ENCODE data around the gene ADCYAP1R1. TPM values are rescaled to one million over a fixed set of nuclear protein-coding genes. Genes with fewer than 3 reads are reported as not detected.
"Not testable (repeated sequence)": the region's sequence is repeated elsewhere in the genome, so short reads cannot be mapped to it uniquely, and the experiment has no call there.

Gene ADCYAP1R1
- total RNA-seq, 6 experiments from 2014 or later = 0.03 TPM; not detected in 5

DNA sequence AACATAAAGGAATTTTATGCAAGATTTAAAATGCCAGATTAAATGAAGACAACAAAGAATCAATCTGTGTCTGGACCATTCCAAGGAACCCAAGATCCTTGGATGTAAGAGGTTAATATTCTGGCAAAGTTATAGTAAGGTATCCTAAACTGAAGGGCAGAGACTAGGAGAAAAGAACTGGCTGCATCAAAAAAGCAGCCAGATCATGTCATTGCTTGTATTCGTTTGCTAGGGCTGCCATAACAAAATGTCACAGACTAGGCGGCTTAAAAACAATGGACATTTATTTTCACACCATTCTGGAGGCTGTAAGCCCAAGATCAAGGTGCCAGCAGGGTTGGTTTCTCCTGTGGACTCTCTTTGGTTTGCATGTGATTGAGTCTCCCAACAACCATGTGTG lies 99.7 kb downstream of the ADCYAP1R1 start:
- Mint-ChIP-seq H3K36me3 (ENCODE audit: low read depth) (no peaks in the 10 kb centered on the region), H3K4me3 (no peak overlapping the region), H3K27me3 (ENCODE audit: insufficient read depth) (no peaks in the 10 kb centered on the region; the same call in 1 of the 2 replicates), H3K4me1 (ENCODE audit: low read depth) (no peaks in the 10 kb centered on the region), H3K27ac (no peak overlapping the region), H3K9me3 (0 out of 2 replicates have a peak, but pooled peaks cover 4% of the 10 kb centered on the region)
- TF ChIP-seq, protein P1, sequence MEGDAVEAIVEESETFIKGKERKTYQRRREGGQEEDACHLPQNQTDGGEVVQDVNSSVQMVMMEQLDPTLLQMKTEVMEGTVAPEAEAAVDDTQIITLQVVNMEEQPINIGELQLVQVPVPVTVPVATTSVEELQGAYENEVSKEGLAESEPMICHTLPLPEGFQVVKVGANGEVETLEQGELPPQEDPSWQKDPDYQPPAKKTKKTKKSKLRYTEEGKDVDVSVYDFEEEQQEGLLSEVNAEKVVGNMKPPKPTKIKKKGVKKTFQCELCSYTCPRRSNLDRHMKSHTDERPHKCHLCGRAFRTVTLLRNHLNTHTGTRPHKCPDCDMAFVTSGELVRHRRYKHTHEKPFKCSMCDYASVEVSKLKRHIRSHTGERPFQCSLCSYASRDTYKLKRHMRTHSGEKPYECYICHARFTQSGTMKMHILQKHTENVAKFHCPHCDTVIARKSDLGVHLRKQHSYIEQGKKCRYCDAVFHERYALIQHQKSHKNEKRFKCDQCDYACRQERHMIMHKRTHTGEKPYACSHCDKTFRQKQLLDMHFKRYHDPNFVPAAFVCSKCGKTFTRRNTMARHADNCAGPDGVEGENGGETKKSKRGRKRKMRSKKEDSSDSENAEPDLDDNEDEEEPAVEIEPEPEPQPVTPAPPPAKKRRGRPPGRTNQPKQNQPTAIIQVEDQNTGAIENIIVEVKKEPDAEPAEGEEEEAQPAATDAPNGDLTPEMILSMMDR (IDR thresholded peaks at IDR 0.05) = no peak
- DNase-seq = no peak

DNA sequence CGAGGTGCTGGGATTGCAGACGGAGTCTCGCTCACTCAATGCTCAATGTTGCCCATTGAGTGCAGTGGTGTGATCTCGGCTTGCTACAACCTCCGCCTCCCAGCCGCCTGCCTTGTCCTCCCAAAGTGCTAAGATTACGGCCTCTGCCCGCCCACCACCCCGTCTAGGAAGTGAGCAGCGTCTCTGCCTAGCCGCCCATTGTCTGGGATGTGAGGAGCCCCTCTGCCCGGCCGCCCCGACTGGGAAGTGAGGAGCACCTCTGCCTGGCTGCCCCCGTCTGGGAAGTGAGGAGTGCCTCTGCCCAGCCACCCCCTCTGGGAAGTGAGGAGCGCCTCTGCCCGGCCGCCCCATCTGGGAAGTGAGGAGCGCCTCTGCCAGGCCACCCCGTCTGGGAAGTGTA lies 101.2 kb downstream of the ADCYAP1R1 start:
- H3K4me1 Mint-ChIP-seq (ENCODE audit: low read depth); H3K27ac Mint-ChIP-seq; H3K9me3 Mint-ChIP-seq; H3K36me3 Mint-ChIP-seq (ENCODE audit: low read depth); DNase-seq; H3K4me3 Mint-ChIP-seq; H3K27me3 Mint-ChIP-seq (ENCODE audit: insufficient read depth): not testable (repeated sequence)

DNA sequence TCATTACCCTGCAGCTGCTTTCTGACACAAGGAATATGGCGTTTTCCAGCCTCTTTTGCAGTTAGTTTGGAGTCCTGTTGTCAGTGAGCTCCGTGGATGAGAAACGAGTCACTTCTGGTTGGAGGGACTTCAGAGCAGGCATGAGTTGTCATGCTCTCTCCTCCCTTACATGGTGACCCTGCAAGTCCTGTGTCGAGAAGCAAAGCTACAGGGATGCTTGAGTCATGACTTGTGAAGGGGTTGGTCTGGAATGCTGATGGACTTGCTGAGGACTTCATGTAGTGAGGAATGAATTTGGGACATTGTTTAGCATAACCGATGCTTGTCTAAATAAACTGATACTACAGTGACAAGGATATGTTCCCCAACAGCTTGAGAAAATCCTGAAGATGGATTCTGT lies 108.8 kb downstream of the ADCYAP1R1 start:
- Mint-ChIP-seq H3K36me3 (ENCODE audit: low read depth) (no peaks in the 10 kb centered on the region), H3K4me3 (no peak overlapping the region), H3K9me3 (peaks cover 4% of the 10 kb centered on the region; the same call in 1 of the 2 replicates), H3K4me1 (ENCODE audit: low read depth) (no peaks in the 10 kb centered on the region), H3K27ac (no peak overlapping the region), H3K27me3 (ENCODE audit: insufficient read depth) (peaks cover 1% of the 10 kb centered on the region; the same call in 1 of the 2 replicates)
- no peak for DNase-seq
- TF ChIP-seq, protein P1 (IDR thresholded peaks at IDR 0.05) = no peak

Other genes with a start within 250 kb of the ADCYAP1R1 start
- gene AQP1, start 140.5 kb upstream of the ADCYAP1R1 start, total RNA-seq (2021; fragmentation: NEBNext Ultra II Directional; extraction: Animal tissue kit (Norgen Biotek cat#: 25700)) = under 1 TPM; 0.40 to 0.94 (median 0.57) TPM
- not detected for gene GHRHR, start 88.4 kb upstream of the ADCYAP1R1 start, total RNA-seq (2021; fragmentation: NEBNext Ultra II Directional; extraction: Animal tissue kit (Norgen Biotek cat#: 25700))

Data from HFFc6 (cell line).